Naive thymus-derived CD4-positive, alpha-beta T cell (primary cell): ENCODE measurements around the gene DIP2B. TPM values are rescaled to one million over a fixed set of nuclear protein-coding genes. Genes with fewer than 3 reads are reported as not detected.

Source experiments
- ATAC-seq: fragments of 150-1000 bp; cut with Tn5 transposase; 2 replicates; pipeline ENCODE4 v1.10.0; 2021; ENCODE audit warnings: mild to moderate bottlenecking, moderate library complexity
- CTCF ChIA-PET: fragments of 350-600 bp; sonication (Branson Sonifier 250); formaldehyde crosslinking; loops from one replicate; lab custom pipeline; 2021; ENCODE audit warnings: antibody characterized with exemption; lab: Charles Lee
- POLR2A ChIA-PET: fragments of 350-600 bp; sonication (Branson Sonifier 250); formaldehyde crosslinking; loops from one replicate; lab custom pipeline; 2021; ENCODE audit warnings: antibody characterized with exemption, inconsistent platforms; lab: Charles Lee
- DNase-seq, 9 donors: peaks; one replicate each; pipeline versions ENCODE4 v3.0.0 to v3.0.0-alpha.2; 2020 to 2022; ENCODE audit warnings: mixed read lengths in 1 of 9
- H3K27ac ChIP-seq: one replicate; pipeline ENCODE4 v1.7.0; 2013; ENCODE audit warnings: mild to moderate bottlenecking, low read depth, low read length, moderate library complexity
- H3K27me3 ChIP-seq, 2 donors: one replicate each; pipeline ENCODE4 v1.7.0; 2013; ENCODE audit warnings: low read length in 2 of 2, mild to moderate bottlenecking in 2 of 2, moderate library complexity in 2 of 2; ENCODE audit not compliant: control insufficient read depth in 2 of 2, insufficient read depth in 2 of 2
- H3K36me3 ChIP-seq, 3 experiments: 1 replicate in 2 of 3; 2 replicates in 1 of 3; pipeline ENCODE4 v1.7.0; 2013; ENCODE audit warnings: low read length in 3 of 3, mild to moderate bottlenecking in 3 of 3, moderate library complexity in 1 of 3; ENCODE audit not compliant: insufficient read depth in 3 of 3, control insufficient read depth in 2 of 3
- H3K4me1 ChIP-seq, 2 donors: one replicate each; pipeline ENCODE4 v1.7.0; 2013; ENCODE audit warnings: low read length in 2 of 2, mild to moderate bottlenecking in 2 of 2, moderate library complexity in 1 of 2; ENCODE audit not compliant: control insufficient read depth in 2 of 2, insufficient read depth in 2 of 2
- H3K4me3 ChIP-seq: 2 replicates; pipeline ENCODE4 v1.7.0; 2013; ENCODE audit warnings: mild to moderate bottlenecking, low read length
- H3K9me3 ChIP-seq, 3 experiments: 1 replicate in 2 of 3; 2 replicates in 1 of 3; pipeline ENCODE4 v1.7.0; 2013; ENCODE audit warnings: low read length in 3 of 3; ENCODE audit not compliant: control insufficient read depth in 2 of 3
- H3K27ac Mint-ChIP-seq, 9 donors: one replicate each; pipeline ENCODE4 v1.8.0; 2020 to 2022; ENCODE audit warnings: mixed read lengths in 9 of 9, mild to moderate bottlenecking in 8 of 9, moderate library complexity in 5 of 9, inconsistent platforms in 2 of 9
- H3K27me3 Mint-ChIP-seq, 5 donors: one replicate each; pipeline ENCODE4 v1.8.0; 2021 to 2022; ENCODE audit warnings: mixed read lengths in 5 of 5, mild to moderate bottlenecking in 1 of 5
- H3K36me3 Mint-ChIP-seq, 5 donors: one replicate each; pipeline ENCODE4 v1.8.0; 2020 to 2022; ENCODE audit warnings: mixed read lengths in 5 of 5, mild to moderate bottlenecking in 3 of 5, inconsistent platforms in 1 of 5
- H3K4me1 Mint-ChIP-seq, 7 donors: one replicate each; pipeline ENCODE4 v1.8.0; 2020 to 2022; ENCODE audit warnings: mixed read lengths in 7 of 7, mild to moderate bottlenecking in 3 of 7, inconsistent platforms in 1 of 7
- H3K4me3 Mint-ChIP-seq, 10 donors: one replicate each; pipeline ENCODE4 v1.8.0; 2020 to 2022; ENCODE audit warnings: mild to moderate bottlenecking in 10 of 10, mixed read lengths in 10 of 10, moderate library complexity in 6 of 10, inconsistent platforms in 2 of 10
- H3K9me3 Mint-ChIP-seq, 11 donors: one replicate each; pipeline ENCODE4 v1.8.0; 2020 to 2022; ENCODE audit warnings: mixed read lengths in 11 of 11, mild to moderate bottlenecking in 4 of 11, inconsistent platforms in 1 of 11, moderate library complexity in 1 of 11
- intact Hi-C, 2 donors: fragments of 100-400 bp; cut with micrococcal nuclease; formaldehyde crosslinking; loops; one replicate each; pipeline ENCODE4 v1.15.1; 2023
- polyA plus RNA-seq, 2 donors: library from polyadenylated mRNA; unstranded; fragments of 300-500 nt; fragmentation: Illumina TruSeq; gene quantifications; one replicate each; pipeline ENCODE4 v1.2.3, GENCODE V29; 2021
- total RNA-seq, 6 experiments: library from RNA in 5 of 6; stranded (reverse) in 5 of 6; gene quantifications; 1 replicate in 5 of 6; 2 replicates in 1 of 6; pipeline ENCODE4 v1.2.3 and lab custom pipeline; 2021 to 2026

Gene DIP2B
- total and polyA plus RNA-seq, 7 experiments from 2014 or later: 10.0 to 41.8 (median 34.3) TPM

DNA sequence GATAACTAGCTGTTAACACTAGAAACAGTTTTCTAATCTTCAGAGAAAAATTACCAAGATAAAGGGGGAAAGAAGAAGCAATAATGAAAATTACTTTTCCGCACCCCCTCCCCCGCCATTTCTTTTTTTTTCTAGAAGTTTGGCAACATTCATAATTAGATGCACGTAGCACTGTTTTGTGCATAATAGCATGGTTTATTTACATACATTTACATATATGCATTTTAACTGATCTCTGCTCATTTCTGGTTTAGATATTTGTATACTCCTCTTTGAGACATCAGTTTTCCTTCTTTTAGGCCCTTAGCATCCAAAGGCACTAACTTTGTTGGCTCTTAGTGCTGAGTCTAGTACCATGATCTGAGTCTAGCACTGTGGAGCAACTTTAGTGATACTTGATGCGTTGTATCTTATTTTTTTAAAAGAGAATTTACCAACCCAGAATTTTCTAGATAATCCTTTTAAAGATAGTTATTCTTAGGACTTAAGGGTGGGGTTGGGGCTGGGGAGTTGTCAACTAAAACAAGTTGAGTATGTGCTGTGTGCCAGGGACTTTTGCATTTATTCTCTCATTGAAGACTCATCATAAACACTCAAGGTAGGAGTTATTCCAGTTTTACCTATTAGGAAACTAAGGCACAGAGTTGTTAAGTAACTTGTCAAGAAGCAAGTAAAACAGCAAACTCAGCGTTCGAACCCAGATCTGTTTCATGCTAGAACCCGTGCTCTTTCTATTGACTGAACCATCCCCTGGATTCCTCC, 110.5 kb downstream of the DIP2B start:
- no peaks in the 10 kb centered on the region for H3K27me3 Mint-ChIP-seq
- Histone ChIP-seq H3K27ac (no peak overlapping the region), H3K4me3 (no peak overlapping the region), H3K4me1 (peaks cover 0 to 8% of the 10 kb centered on the region in 2 donors), H3K27me3 (no peaks in the 10 kb centered on the region), H3K36me3 (no peaks in the 10 kb centered on the region), H3K9me3 (no peaks in the 10 kb centered on the region)
- no peak for DNase-seq
- H3K9me3 Mint-ChIP-seq: no peaks in the 10 kb centered on the region
- POLR2A ChIA-PET: interaction anchor here (0.7 kb wide), 1 partner anchor 9 kb away, joined by 4 read pairs; no protein-coding TSS in a partner anchor
- CTCF ChIA-PET: no interaction called here
- no peak overlapping the region for H3K27ac Mint-ChIP-seq
- ATAC-seq: no peak
- no peak overlapping the region for H3K4me3 Mint-ChIP-seq
- intact Hi-C loops: no loop called here
- H3K4me1 Mint-ChIP-seq: peaks cover 10 to 48% (median 36%) of the 10 kb centered on the region in 7 donors
- peaks cover 0 to 7% (median 0%) of the 10 kb centered on the region in 5 donors for H3K36me3 Mint-ChIP-seq

GRCh38 chr12:50615907-50616296, 111.1 kb downstream of the DIP2B start:
- CTCF ChIA-PET: interaction anchor here (0.6 kb wide), 1 partner anchor 9 kb away, joined by 3 read pairs; no protein-coding TSS in a partner anchor
- Histone ChIP-seq H3K36me3 (no peaks in the 10 kb centered on the region), H3K4me3 (no peak overlapping the region), H3K4me1 (peaks cover 0 to 14% of the 10 kb centered on the region in 2 donors), H3K27ac (no peak overlapping the region), H3K27me3 (no peaks in the 10 kb centered on the region), H3K9me3 (no peaks in the 10 kb centered on the region)
- peaks cover 0 to 7% (median 0%) of the 10 kb centered on the region in 5 donors for H3K36me3 Mint-ChIP-seq
- H3K4me3 Mint-ChIP-seq: no peak overlapping the region
- DNase-seq (no peak), ATAC-seq (no peak)
- POLR2A ChIA-PET: no interaction called here
- peak overlapping the region in 1 of 9 donors; percentile 50 for H3K27ac Mint-ChIP-seq
- peaks cover 14 to 53% (median 42%) of the 10 kb centered on the region in 7 donors for H3K4me1 Mint-ChIP-seq
- H3K9me3 Mint-ChIP-seq: no peaks in the 10 kb centered on the region
- H3K27me3 Mint-ChIP-seq: no peaks in the 10 kb centered on the region
- intact Hi-C loops: no loop called here

DNA sequence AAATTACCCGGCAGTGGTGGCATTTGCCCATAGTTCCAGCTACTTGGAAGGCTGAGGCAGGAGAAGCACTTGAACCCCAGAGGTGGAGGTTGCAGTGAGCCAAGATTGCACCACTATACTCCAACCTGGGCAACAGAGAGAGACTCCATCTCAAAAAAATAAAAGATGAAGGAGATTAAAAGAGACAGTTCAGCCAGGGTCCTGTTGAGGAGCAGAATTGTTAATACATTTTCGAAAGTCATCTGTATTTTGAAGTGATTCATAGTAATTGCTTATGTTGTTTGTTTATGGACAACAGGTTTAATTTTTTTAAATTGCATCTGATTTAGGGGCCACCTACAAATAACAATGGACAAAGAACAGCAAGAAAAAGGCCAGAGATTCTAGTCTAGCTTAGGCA, 112.9 kb downstream of the DIP2B start:
- peaks cover 23 to 56% (median 47%) of the 10 kb centered on the region in 7 donors for H3K4me1 Mint-ChIP-seq
- intact Hi-C loops: no loop called here
- Histone ChIP-seq H3K4me1 (peaks cover 0 to 27% of the 10 kb centered on the region in 2 donors), H3K36me3 (no peaks in the 10 kb centered on the region), H3K27ac (no peak overlapping the region), H3K9me3 (no peaks in the 10 kb centered on the region), H3K4me3 (no peak overlapping the region), H3K27me3 (no peaks in the 10 kb centered on the region)
- H3K27me3 Mint-ChIP-seq: no peaks in the 10 kb centered on the region
- peak overlapping the region in 2 of 9 donors; percentile 17 to 32 for H3K27ac Mint-ChIP-seq
- ChIA-PET POLR2A (no interaction called here), CTCF (no interaction called here)
- H3K36me3 Mint-ChIP-seq: no peaks in the 10 kb centered on the region
- H3K4me3 Mint-ChIP-seq: no peak overlapping the region
- no peak for ATAC-seq
- H3K9me3 Mint-ChIP-seq: no peaks in the 10 kb centered on the region
- no peak for DNase-seq

GRCh38 chr12:50618864-50619609, 114.3 kb downstream of the DIP2B start:
- H3K4me1 ChIP-seq: peaks cover 0 to 33% of the 10 kb centered on the region in 2 donors
- intact Hi-C loops: no loop called here
- no peaks in the 10 kb centered on the region for H3K9me3 Mint-ChIP-seq
- H3K4me3 ChIP-seq: no peak overlapping the region
- H3K4me3 Mint-ChIP-seq: peak overlapping the region in 2 of 10 donors; percentile 5 to 6
- POLR2A ChIA-PET: no interaction called here
- H3K36me3 ChIP-seq: no peaks in the 10 kb centered on the region
- H3K27me3 ChIP-seq: no peaks in the 10 kb centered on the region
- H3K9me3 ChIP-seq: no peaks in the 10 kb centered on the region
- CTCF ChIA-PET: no interaction called here
- ATAC-seq (no peak), DNase-seq (no peak)
- H3K27me3 Mint-ChIP-seq: no peaks in the 10 kb centered on the region
- H3K4me1 Mint-ChIP-seq: peaks cover 28 to 70% (median 60%) of the 10 kb centered on the region in 7 donors
- peak overlapping the region in 8 of 9 donors; percentile 14 to 55 (median 34) for H3K27ac Mint-ChIP-seq
- H3K36me3 Mint-ChIP-seq: no peaks in the 10 kb centered on the region
- no peak overlapping the region for H3K27ac ChIP-seq

DNA sequence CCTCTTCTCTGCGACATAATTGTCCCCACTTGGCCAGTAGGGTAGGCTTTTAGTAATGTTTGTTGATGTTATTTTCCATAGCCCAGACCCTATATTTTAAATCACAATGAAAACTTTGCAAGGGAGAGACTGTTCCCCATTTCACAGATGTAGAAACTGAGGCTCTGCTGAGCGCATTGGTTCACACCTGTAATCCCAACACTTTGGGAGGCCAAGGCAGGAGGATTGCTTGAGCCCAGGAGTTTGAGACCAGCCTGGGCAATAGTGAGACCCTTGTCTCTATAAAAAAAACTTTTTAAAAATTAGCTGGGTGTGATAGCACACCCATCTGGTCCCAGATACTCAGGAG, 114.8 kb downstream of the DIP2B start:
- intact Hi-C loops: no loop called here
- no peaks in the 10 kb centered on the region for H3K9me3 ChIP-seq
- ATAC-seq (no peak), DNase-seq (no peak)
- no peak overlapping the region for H3K4me3 ChIP-seq
- Mint-ChIP-seq H3K4me3 (peak overlapping the region in 1 of 10 donors; percentile 6), H3K4me1 (peaks cover 32 to 75% (median 66%) of the 10 kb centered on the region in 7 donors), H3K27me3 (no peaks in the 10 kb centered on the region), H3K9me3 (no peaks in the 10 kb centered on the region), H3K36me3 (peaks cover 0 to 2% (median 0%) of the 10 kb centered on the region in 5 donors), H3K27ac (peak overlapping the region in 6 of 9 donors; percentile 20 to 94 (median 46))
- ChIA-PET POLR2A (no interaction called here), CTCF (no interaction called here)
- H3K27ac ChIP-seq: no peak overlapping the region
- H3K27me3 ChIP-seq: no peaks in the 10 kb centered on the region
- no peaks in the 10 kb centered on the region for H3K36me3 ChIP-seq
- peaks cover under 1 to 38% of the 10 kb centered on the region in 2 donors for H3K4me1 ChIP-seq

DNA sequence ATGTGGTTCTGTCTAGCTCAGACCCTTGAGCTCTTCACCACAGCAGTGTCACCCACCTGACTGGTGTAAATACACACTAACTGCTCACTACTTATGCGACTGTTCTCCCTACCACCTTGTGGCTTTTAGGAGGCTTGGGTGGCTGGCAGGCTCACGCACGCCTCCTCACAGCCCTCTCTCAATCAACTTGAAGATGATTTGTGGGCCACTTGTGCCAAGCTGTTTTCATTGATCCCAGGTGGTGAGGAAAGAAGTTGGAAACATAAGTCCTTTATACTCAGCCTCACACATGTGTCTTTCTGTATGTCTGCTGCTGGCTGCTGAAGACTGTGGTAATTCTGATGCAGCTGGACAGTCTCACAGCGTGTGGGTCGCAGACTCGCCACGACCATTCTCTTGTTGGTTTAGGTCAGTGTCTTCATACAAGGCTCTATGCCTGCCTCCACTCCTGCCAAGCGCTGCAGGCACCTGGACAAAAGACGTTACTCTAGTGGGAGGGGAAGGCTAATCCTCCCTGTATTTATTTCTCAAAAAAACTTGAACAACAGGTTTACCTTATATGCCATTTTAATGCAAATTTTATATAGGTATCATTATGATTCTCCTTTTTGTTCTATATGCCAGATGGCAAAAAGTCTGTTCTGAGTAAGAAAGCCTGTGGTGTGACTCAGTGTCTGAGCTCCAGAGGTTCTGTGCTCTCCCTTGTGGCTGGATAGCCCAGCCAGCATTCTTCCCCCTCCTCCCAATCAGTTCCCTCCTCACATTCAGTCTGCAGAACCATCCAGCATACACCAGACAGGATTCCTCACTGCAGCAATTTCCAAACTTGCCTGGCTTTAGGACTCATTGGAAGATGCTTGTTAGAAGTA, 115.6 kb downstream of the DIP2B start:
- CTCF ChIA-PET: interaction anchor here (1.2 to 1.3 kb wide), 2 partner anchors 114 to 116 kb away, joined by 3 to 4 read pairs; partner anchors contain the start of gene DIP2B
- POLR2A ChIA-PET: no interaction called here
- Histone ChIP-seq H3K4me3 (no peak overlapping the region), H3K27me3 (no peaks in the 10 kb centered on the region), H3K4me1 (peaks cover 7 to 41% of the 10 kb centered on the region in 2 donors), H3K27ac (no peak overlapping the region), H3K36me3 (no peaks in the 10 kb centered on the region), H3K9me3 (no peaks in the 10 kb centered on the region)
- peak overlapping the region in 6 of 10 donors; percentile 7 to 65 (median 38) for H3K4me3 Mint-ChIP-seq
- DNase-seq (no peak), ATAC-seq (no peak)
- peaks cover 38 to 83% (median 73%) of the 10 kb centered on the region in 7 donors for H3K4me1 Mint-ChIP-seq
- peak overlapping the region in 8 of 9 donors; percentile 38 to 94 (median 72) for H3K27ac Mint-ChIP-seq
- no peaks in the 10 kb centered on the region for H3K9me3 Mint-ChIP-seq
- intact Hi-C loops: no loop called here
- peaks cover 0 to 7% (median 0%) of the 10 kb centered on the region in 5 donors for H3K36me3 Mint-ChIP-seq
- H3K27me3 Mint-ChIP-seq: no peaks in the 10 kb centered on the region
